ENCODE measurements around the gene MC4R.

The MC4R gene

DNA sequence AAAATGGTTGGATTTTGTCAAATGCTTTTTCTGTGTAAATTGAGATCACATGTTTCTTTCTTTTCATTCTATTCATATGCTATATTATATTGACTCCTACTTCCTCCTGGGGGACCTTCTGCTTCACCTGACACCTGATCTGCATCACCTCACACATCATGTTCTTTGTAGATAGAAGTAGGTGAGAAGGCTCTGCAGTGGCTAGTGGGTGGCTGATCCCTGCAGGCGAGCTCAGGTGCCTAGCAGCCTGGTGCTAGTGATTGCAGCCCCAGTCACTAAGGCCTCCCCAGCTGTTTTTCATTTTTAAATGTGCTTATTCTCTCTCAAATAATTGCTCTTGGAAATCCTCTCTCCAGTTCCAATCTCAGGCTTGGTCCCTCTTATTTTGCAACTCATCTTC lies 33.6 kb downstream of the MC4R start:
- TF ChIP-seq, protein P1, sequence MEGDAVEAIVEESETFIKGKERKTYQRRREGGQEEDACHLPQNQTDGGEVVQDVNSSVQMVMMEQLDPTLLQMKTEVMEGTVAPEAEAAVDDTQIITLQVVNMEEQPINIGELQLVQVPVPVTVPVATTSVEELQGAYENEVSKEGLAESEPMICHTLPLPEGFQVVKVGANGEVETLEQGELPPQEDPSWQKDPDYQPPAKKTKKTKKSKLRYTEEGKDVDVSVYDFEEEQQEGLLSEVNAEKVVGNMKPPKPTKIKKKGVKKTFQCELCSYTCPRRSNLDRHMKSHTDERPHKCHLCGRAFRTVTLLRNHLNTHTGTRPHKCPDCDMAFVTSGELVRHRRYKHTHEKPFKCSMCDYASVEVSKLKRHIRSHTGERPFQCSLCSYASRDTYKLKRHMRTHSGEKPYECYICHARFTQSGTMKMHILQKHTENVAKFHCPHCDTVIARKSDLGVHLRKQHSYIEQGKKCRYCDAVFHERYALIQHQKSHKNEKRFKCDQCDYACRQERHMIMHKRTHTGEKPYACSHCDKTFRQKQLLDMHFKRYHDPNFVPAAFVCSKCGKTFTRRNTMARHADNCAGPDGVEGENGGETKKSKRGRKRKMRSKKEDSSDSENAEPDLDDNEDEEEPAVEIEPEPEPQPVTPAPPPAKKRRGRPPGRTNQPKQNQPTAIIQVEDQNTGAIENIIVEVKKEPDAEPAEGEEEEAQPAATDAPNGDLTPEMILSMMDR (IDR thresholded peaks at IDR 0.05; ENCODE audit: extremely low read depth, insufficient read depth, missing control alignments): no peak
- in situ Hi-C loops (cut with MboI; ENCODE audit: low pct_unique_long_range_greater_than_20kb, low sequenced_read_pairs, unreplicated experiment): no loop called here
- no peak for DNase-seq (ENCODE audit: low spot score)

DNA sequence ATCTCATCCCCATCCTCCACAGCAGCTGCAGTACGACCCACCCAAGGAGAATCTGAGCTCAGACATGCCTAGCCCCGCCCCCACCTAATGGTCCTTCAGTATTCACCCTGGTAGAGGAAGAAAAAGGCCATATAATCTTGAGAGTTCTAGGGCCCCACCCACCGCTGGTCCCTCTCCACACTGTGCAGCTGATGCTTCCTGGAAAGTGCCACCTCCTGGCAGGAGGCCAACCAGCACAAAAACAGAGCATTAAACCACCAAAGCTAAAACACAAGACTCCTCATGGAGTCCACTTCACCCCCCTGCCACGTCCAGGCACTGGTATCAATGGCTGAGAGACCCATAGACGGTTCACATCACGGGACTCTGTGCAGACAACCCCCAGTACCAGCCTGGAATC lies 40.7 kb downstream of the MC4R start:
- TF ChIP-seq, protein P1 (IDR thresholded peaks at IDR 0.05; ENCODE audit: extremely low read depth, insufficient read depth, missing control alignments): no peak
- in situ Hi-C loops (cut with MboI; ENCODE audit: low pct_unique_long_range_greater_than_20kb, low sequenced_read_pairs, unreplicated experiment): no loop called here
- no peak for DNase-seq (ENCODE audit: low spot score)

DNA sequence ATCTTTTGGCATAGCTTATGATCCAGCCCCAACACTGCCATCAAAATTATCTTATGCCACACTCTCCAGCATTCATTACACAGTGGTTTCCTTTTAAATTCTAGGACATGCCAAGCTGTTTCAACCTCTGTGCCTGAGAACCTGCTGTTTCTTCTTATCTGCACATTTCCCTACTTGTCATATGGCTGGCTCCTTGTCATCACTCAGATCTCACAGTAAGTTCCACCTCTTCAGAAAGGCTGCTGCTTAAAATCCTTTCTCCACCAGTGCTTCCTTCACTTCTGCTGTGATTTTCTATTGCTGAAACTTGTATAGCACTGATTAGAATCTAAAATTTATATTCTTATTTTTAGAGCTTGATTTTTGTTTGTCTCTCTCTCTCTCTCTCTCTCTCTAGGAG lies 43.4 kb downstream of the MC4R start:
- no peak for DNase-seq (ENCODE audit: low spot score)
- in situ Hi-C loops (cut with MboI; ENCODE audit: low pct_unique_long_range_greater_than_20kb, low sequenced_read_pairs, unreplicated experiment): no loop called here
- TF ChIP-seq, protein P1 (IDR thresholded peaks at IDR 0.05; ENCODE audit: extremely low read depth, insufficient read depth, missing control alignments): no peak

DNA sequence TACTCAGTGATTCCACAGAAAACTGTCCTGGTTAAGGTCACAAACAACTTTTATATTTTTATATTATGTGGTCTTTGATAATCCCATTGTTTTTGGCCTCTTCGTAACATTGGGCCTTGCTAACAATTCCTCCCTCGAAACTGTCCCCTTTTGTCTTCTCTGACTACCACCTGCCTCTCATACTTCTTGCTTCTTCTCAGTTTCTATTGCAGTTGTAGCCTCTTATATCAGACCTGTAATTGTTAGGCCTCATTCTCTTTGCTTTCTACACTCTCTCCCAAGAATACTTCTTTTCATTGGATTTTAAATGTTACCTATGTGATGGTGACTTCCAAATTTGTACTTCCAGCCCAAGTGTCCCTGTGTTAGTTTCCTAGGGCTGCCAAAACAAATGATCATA lies 44.7 kb downstream of the MC4R start:
- in situ Hi-C loops (cut with MboI; ENCODE audit: low pct_unique_long_range_greater_than_20kb, low sequenced_read_pairs, unreplicated experiment): no loop called here
- DNase-seq (ENCODE audit: low spot score): no peak
- TF ChIP-seq, protein P1 (IDR thresholded peaks at IDR 0.05; ENCODE audit: extremely low read depth, insufficient read depth, missing control alignments): no peak

DNA sequence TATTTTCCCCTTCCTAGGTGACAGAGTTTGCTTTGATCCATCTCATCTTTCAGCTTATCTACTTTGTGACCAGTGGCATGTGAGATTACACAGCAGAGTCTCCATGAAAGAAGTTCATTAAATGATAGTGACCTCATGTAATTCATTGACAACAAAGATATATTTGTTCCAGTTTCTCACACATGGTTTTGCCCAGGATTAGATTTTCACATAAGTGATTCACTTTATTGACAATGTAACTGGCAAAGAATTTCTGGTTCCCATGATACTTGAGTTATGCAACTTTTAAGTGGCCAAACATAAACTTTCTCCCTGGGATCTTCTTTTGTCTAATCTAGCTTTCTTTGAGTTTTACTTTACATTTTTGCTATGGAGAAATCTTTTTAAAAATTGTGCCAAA lies 50.0 kb downstream of the MC4R start:
- no peak for DNase-seq (ENCODE audit: low spot score)
- in situ Hi-C loops (cut with MboI; ENCODE audit: low pct_unique_long_range_greater_than_20kb, low sequenced_read_pairs, unreplicated experiment): no loop called here
- TF ChIP-seq, protein P1 (IDR thresholded peaks at IDR 0.05; ENCODE audit: extremely low read depth, insufficient read depth, missing control alignments): no peak

Measured in GM13977 (cell line).